SK-N-SH (cell line): Measurements from ENCODE around the gene CRYBG3. TPM values are rescaled to one million over a fixed set of nuclear protein-coding genes. Genes with fewer than 3 reads are reported as not detected.

Experiments
- CTCF ChIA-PET: fragments of 300-600, 350-600 bp; formaldehyde crosslinking; extraction: SDS; loops from one replicate; lab custom pipeline; 2021; lab: Yijun Ruan, JAX
- POLR2A ChIA-PET: fragments of 350-600 bp; sonication (Branson Sonifier 250); formaldehyde crosslinking; extraction: SDS; loops from one replicate; lab custom pipeline; 2020; ENCODE audit warnings: antibody characterized with exemption, inconsistent platforms; lab: Yijun Ruan, JAX
- DNase-seq: peaks from one replicate; pipeline ENCODE4 v3.0.0; 2012
- H2AFZ ChIP-seq: fragments of 200-600 bp; sonication (generic); 2 replicates; pipeline ENCODE4 v1.8.1; 2016; ENCODE audit warnings: antibody characterized with exemption, mild to moderate bottlenecking, low read depth
- H3F3A ChIP-seq: fragments of 200-600 bp; sonication (generic); replicated peaks from 2 replicates; pipeline ENCODE3; 2016; ENCODE audit warnings: antibody characterized with exemption, mild to moderate bottlenecking; ENCODE audit not compliant: insufficient read depth
- H3K27ac ChIP-seq, 2 experiments: fragments of 200-500 bp in 1 of 2; fragments of 200-600 bp in 1 of 2; sonication (Bioruptor generic) in 1 of 2; sonication (generic), shearing (Covaris generic) in 1 of 2; 2 replicates each; pipeline versions ENCODE4 v1.5.1 to v1.6.1; 2014 to 2016; ENCODE audit warnings: low read depth in 2 of 2, inconsistent platforms in 1 of 2, low read length in 1 of 2, mild to moderate bottlenecking in 1 of 2, mixed read lengths in 1 of 2
- H3K27me3 ChIP-seq: fragments of 200-600 bp; sonication (generic), shearing (Covaris generic); 2 replicates; pipeline ENCODE4 v1.6.1; 2016; ENCODE audit warnings: mixed run types; ENCODE audit not compliant: insufficient read depth
- H3K36me3 ChIP-seq, 2 experiments: fragments of 200-500 bp in 1 of 2; fragments of 200-600 bp in 1 of 2; sonication (Bioruptor generic) in 1 of 2; sonication (generic) in 1 of 2; replicated peaks in 1 of 2; 2 replicates each; pipeline versions ENCODE3 to v1.5.1; 2014 to 2016; ENCODE audit warnings: low read length in 1 of 2, mild to moderate bottlenecking in 1 of 2; ENCODE audit not compliant: insufficient read depth in 2 of 2, control insufficient read depth in 1 of 2
- H3K4me1 ChIP-seq, 2 experiments: fragments of 200-500 bp in 1 of 2; fragments of 200-600 bp in 1 of 2; sonication (Bioruptor generic) in 1 of 2; sonication (generic), shearing (Covaris generic) in 1 of 2; 2 replicates each; pipeline versions ENCODE4 v1.5.1 to v1.6.1; 2014 to 2016; ENCODE audit warnings: low read depth in 1 of 2, low read length in 1 of 2, mixed run types in 1 of 2; ENCODE audit not compliant: insufficient read depth in 2 of 2, control insufficient read depth in 1 of 2
- H3K4me2 ChIP-seq: fragments of 200-600 bp; sonication (generic), shearing (Covaris generic); 2 replicates; pipeline ENCODE4 v1.6.1; 2017; ENCODE audit warnings: mixed run types
- H3K4me3 ChIP-seq, 2 experiments: fragments of 200-500 bp in 1 of 2; fragments of 200-600 bp in 1 of 2; sonication (Bioruptor generic) in 1 of 2; sonication (generic), shearing (Covaris generic) in 1 of 2; 2 replicates each; pipeline versions ENCODE4 v1.5.1 to v1.8.1; 2014 to 2016; ENCODE audit warnings: low read depth in 2 of 2, inconsistent platforms in 1 of 2, low read length in 1 of 2, mild to moderate bottlenecking in 1 of 2, mixed read lengths in 1 of 2, moderate library complexity in 1 of 2
- H3K79me2 ChIP-seq: fragments of 200-600 bp; sonication (generic); 2 replicates; pipeline ENCODE4 v1.8.1; 2017; ENCODE audit warnings: mild to moderate bottlenecking; ENCODE audit not compliant: insufficient read depth
- H3K9ac ChIP-seq: fragments of 200-600 bp; sonication (generic); 2 replicates; pipeline ENCODE4 v1.6.1; 2017; ENCODE audit warnings: mixed run types
- H3K9me2 ChIP-seq: fragments of 200-600 bp; sonication (generic); 2 replicates; pipeline ENCODE4 v1.6.1; 2017; ENCODE audit warnings: mixed run types
- H3K9me3 ChIP-seq: fragments of 200-600 bp; sonication (generic); 2 replicates; pipeline ENCODE4 v1.6.1; 2017; ENCODE audit warnings: mixed run types, mild to moderate bottlenecking, moderate library complexity
- H4K20me1 ChIP-seq: fragments of 200-600 bp; sonication (generic); 2 replicates; pipeline ENCODE4 v1.6.1; 2017; ENCODE audit warnings: mild to moderate bottlenecking, mixed run types; ENCODE audit not compliant: insufficient read depth
- ELF1 ChIP-seq: IDR thresholded peaks from 2 replicates; pipeline ENCODE4 v1.4.0; 2012
- EP300 ChIP-seq, 2 experiments: IDR thresholded peaks; 2 replicates each; pipeline versions ENCODE4 v1.4.0 to v1.6.1; 2012; ENCODE audit warnings: borderline replicate concordance in 1 of 2, low read depth in 1 of 2, low read length in 1 of 2
- GATA2 ChIP-seq: sonication (generic); formaldehyde crosslinking; IDR thresholded peaks from 2 replicates; pipeline ENCODE4 v1.5.0; 2020; ENCODE audit warnings: mild to moderate bottlenecking, missing genetic modification reagents
- JUND ChIP-seq: IDR thresholded peaks from 2 replicates; pipeline ENCODE4 v1.4.0; 2012
- MEF2A ChIP-seq: IDR thresholded peaks from 2 replicates; pipeline ENCODE4 v1.4.0; 2012; ENCODE audit warnings: low read depth, borderline replicate concordance
- NRF1 ChIP-seq: IDR thresholded peaks from 2 replicates; pipeline ENCODE4 v1.6.1; 2012; ENCODE audit warnings: low read depth, mild to moderate bottlenecking, low read length
- POLR2AphosphoS5 ChIP-seq: IDR thresholded peaks from 2 replicates; pipeline ENCODE4 v1.6.1; 2012; ENCODE audit warnings: low read depth, low read length
- RCOR1 ChIP-seq: fragments of 150-350 bp; IDR thresholded peaks from 2 replicates; pipeline ENCODE4 v1.6.1; 2017; ENCODE audit warnings: antibody characterized with exemption, low read length
- RXRA ChIP-seq: IDR thresholded peaks from 2 replicates; pipeline ENCODE4 v1.4.0; 2012; ENCODE audit warnings: low read depth, mild to moderate bottlenecking, borderline replicate concordance
- SIN3A ChIP-seq: IDR thresholded peaks from 2 replicates; pipeline ENCODE4 v1.6.1; 2012; ENCODE audit warnings: low read depth, mild to moderate bottlenecking, low read length, moderate library complexity, borderline replicate concordance
- SMC3 ChIP-seq: IDR thresholded peaks from 2 replicates; pipeline ENCODE4 v1.6.1; 2012; ENCODE audit warnings: low read depth, low read length, improper control_type of control experiment
- TCF12 ChIP-seq: IDR thresholded peaks from 2 replicates; pipeline ENCODE4 v1.4.0; 2012
- YY1 ChIP-seq: IDR thresholded peaks from 2 replicates; pipeline ENCODE4 v1.4.0; 2012; ENCODE audit warnings: low read depth, mild to moderate bottlenecking
- WGBS: methylation state at CpG from one replicate; pipeline ENCODE4 v1.1.6; 2017; ENCODE audit warnings: low lambda C conversion rate; 5-methylcytosine and 5-hydroxymethylcytosine counted together
- polyA plus RNA-seq, 3 experiments: library from polyadenylated mRNA; depleted of rRNA; stranded (reverse); fragments of >200 nt; gene quantifications; 2 replicates each; pipeline ENCODE4 v1.2.3, GENCODE V29; 2012
- TF ChIP-seq, protein P1 (sequence below): fragments of 200-600 bp; sonication (generic); IDR thresholded peaks from 2 replicates; pipeline ENCODE4 v1.6.1; 2017; ENCODE audit warnings: antibody characterized with exemption, mild to moderate bottlenecking, moderate library complexity
- TF ChIP-seq, protein P2 (sequence below): fragments of 150-350 bp; IDR thresholded peaks from 2 replicates; pipeline ENCODE4 v1.6.1; 2016; ENCODE audit warnings: mild to moderate bottlenecking, low read depth, low read length
- TF ChIP-seq, protein P3 (sequence below): IDR thresholded peaks from 2 replicates; pipeline ENCODE4; 2012
- TF ChIP-seq, protein P4 (sequence below): IDR thresholded peaks from 2 replicates; pipeline ENCODE4 v1.6.1; 2012; ENCODE audit warnings: mild to moderate bottlenecking, low read depth, low read length, moderate library complexity

Gene CRYBG3
- polyA plus RNA-seq, 1 of the 3 experiments (the other 2 are of a cell fraction), result 2.4 TPM

DNA sequence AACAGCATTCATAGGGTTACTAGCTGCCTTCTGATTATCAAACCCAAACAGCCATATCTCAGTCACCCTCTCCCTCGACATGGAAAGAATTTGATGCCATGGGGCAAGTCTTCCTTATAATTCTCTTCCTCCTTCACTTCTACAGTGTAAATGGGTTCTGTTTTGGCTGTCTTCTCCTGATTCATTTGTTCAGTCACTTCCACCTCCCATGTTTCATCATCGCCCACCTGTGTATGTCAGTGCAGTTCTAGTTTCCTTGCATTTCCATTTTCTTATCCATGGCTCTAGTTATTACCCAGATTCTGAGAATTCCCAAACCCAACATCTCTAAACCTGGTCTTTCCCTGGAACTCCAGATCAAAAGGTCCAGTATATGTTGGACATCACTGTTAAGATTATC is 109.4 kb downstream of the CRYBG3 start (continued):
- TF ChIP-seq TCF12 (no peak), MEF2A (no peak), RCOR1 (no peak), YY1 (no peak)

DNA sequence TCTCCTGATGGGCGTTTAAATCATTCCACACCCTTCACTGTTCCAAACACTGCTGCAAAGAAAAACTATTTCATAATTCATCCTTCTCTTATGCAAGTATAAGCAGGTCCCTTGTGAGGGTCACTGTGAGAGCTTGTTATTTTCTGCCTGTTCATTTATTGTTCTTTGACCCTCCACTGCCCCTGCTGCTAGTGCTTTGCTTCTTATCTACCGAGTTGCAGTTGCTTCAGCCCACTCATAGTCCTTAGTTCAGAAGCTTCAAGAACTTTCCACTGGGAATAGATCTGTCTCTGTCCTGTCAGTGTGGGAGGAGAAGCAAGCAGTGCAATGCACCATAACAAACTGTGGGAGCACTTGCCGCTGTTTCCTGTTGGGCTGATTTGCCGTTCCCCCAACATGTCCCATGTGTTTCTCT is 110.6 kb downstream of the CRYBG3 start:
- WGBS, result 65% methylated on average over 4 of the region's 4 CpGs
- DNase-seq, result no peak
- Histone ChIP-seq H3K4me1 (no peaks in the 10 kb centered on the region), H3K27ac (no peak overlapping the region), H3K79me2 (no peaks in the 10 kb centered on the region), H3K9me2 (no peaks in the 10 kb centered on the region), H3K36me3 (peaks cover 6 to 13% of the 10 kb centered on the region in 2 experiments), H2AFZ (no peak overlapping the region), H3K9ac (no peak overlapping the region), H3K9me3 (no peaks in the 10 kb centered on the region), H3K4me2 (no peak overlapping the region), H3F3A (no peaks in the 10 kb centered on the region), H4K20me1 (no peaks in the 10 kb centered on the region)
- CTCF ChIA-PET, result no interaction called here
- TF ChIP-seq EP300 (IDR thresholded peaks at IDR 0.05; ENCODE audit: borderline replicate concordance in 1 of 2, low read depth in 1 of 2, low read length in 1 of 2) (no peak), RCOR1 (no peak), NRF1 (no peak), GATA2 (CRISPR knock-in tag) (no peak), POLR2AphosphoS5 (no peak)
- TF ChIP-seq, protein P1, sequence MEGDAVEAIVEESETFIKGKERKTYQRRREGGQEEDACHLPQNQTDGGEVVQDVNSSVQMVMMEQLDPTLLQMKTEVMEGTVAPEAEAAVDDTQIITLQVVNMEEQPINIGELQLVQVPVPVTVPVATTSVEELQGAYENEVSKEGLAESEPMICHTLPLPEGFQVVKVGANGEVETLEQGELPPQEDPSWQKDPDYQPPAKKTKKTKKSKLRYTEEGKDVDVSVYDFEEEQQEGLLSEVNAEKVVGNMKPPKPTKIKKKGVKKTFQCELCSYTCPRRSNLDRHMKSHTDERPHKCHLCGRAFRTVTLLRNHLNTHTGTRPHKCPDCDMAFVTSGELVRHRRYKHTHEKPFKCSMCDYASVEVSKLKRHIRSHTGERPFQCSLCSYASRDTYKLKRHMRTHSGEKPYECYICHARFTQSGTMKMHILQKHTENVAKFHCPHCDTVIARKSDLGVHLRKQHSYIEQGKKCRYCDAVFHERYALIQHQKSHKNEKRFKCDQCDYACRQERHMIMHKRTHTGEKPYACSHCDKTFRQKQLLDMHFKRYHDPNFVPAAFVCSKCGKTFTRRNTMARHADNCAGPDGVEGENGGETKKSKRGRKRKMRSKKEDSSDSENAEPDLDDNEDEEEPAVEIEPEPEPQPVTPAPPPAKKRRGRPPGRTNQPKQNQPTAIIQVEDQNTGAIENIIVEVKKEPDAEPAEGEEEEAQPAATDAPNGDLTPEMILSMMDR, result no peak
- TF ChIP-seq, all 33 proteins: peak for 0
- POLR2A ChIA-PET, result no interaction called here
- Histone ChIP-seq H3K27me3 (no peaks in the 10 kb centered on the region), H3K4me3 (no peak overlapping the region)

DNA sequence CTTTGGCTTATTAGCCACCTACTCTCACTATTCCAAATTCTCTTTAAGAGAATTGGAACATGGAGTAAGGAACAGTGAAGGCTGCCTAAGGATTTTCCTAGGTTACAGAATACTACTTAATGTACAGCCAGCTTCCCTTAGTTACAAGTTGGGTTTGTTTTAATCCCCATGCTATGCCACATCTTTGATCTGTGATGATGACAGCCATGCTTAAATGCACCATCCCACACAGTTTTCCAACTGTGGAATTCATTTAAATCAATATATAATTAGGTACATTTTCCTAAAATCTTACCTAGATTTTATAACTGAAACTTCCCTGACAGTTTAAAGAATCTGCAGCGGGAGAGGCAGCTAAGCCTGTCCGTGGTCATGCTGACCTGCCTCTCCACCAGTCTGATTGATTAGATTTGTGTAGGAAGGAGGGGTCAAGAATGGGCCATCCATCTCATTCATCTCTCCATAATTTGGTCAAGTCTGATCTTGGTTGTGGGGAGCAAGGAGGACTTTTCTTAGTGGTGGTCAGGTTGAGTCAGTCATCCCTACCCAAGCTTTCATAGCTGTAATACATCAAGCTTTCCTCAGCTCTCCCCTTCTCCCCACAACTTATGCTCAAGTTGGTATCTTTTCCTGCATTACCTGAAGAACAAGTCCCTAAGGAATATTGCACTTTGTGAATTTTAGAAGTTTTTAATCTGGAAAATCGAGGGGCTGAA is 113.3 kb downstream of the CRYBG3 start:
- CTCF ChIA-PET, result no interaction called here
- TF ChIP-seq RXRA, result no peak
- TF ChIP-seq, protein P2, sequence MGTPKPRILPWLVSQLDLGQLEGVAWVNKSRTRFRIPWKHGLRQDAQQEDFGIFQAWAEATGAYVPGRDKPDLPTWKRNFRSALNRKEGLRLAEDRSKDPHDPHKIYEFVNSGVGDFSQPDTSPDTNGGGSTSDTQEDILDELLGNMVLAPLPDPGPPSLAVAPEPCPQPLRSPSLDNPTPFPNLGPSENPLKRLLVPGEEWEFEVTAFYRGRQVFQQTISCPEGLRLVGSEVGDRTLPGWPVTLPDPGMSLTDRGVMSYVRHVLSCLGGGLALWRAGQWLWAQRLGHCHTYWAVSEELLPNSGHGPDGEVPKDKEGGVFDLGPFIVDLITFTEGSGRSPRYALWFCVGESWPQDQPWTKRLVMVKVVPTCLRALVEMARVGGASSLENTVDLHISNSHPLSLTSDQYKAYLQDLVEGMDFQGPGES, result no peak
- TF ChIP-seq TCF12, result no peak
- TF ChIP-seq, protein P3, sequence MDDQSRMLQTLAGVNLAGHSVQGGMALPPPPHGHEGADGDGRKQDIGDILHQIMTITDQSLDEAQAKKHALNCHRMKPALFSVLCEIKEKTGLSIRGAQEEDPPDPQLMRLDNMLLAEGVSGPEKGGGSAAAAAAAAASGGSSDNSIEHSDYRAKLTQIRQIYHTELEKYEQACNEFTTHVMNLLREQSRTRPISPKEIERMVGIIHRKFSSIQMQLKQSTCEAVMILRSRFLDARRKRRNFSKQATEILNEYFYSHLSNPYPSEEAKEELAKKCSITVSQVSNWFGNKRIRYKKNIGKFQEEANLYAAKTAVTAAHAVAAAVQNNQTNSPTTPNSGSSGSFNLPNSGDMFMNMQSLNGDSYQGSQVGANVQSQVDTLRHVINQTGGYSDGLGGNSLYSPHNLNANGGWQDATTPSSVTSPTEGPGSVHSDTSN, result no peak
- TF ChIP-seq JUND, result no peak
- no peak for TF ChIP-seq SIN3A
- TF ChIP-seq EP300 (IDR thresholded peaks at IDR 0.05; ENCODE audit: borderline replicate concordance in 1 of 2, low read depth in 1 of 2, low read length in 1 of 2), result no peak
- TF ChIP-seq ELF1, result no peak
- TF ChIP-seq SMC3, result no peak
- TF ChIP-seq, protein P4, sequence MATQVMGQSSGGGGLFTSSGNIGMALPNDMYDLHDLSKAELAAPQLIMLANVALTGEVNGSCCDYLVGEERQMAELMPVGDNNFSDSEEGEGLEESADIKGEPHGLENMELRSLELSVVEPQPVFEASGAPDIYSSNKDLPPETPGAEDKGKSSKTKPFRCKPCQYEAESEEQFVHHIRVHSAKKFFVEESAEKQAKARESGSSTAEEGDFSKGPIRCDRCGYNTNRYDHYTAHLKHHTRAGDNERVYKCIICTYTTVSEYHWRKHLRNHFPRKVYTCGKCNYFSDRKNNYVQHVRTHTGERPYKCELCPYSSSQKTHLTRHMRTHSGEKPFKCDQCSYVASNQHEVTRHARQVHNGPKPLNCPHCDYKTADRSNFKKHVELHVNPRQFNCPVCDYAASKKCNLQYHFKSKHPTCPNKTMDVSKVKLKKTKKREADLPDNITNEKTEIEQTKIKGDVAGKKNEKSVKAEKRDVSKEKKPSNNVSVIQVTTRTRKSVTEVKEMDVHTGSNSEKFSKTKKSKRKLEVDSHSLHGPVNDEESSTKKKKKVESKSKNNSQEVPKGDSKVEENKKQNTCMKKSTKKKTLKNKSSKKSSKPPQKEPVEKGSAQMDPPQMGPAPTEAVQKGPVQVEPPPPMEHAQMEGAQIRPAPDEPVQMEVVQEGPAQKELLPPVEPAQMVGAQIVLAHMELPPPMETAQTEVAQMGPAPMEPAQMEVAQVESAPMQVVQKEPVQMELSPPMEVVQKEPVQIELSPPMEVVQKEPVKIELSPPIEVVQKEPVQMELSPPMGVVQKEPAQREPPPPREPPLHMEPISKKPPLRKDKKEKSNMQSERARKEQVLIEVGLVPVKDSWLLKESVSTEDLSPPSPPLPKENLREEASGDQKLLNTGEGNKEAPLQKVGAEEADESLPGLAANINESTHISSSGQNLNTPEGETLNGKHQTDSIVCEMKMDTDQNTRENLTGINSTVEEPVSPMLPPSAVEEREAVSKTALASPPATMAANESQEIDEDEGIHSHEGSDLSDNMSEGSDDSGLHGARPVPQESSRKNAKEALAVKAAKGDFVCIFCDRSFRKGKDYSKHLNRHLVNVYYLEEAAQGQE, result no peak

More for the DNA sequence above, 113.3 kb downstream of the CRYBG3 start:
- H3K4me3 ChIP-seq, result no peak overlapping the region
- POLR2A ChIA-PET, result no interaction called here
- H3K9me3 ChIP-seq, result no peaks in the 10 kb centered on the region
- WGBS, result 84% methylated on average over 3 of the region's 3 CpGs
- DNase-seq, result no peak
- H3K4me1 ChIP-seq, result no peaks in the 10 kb centered on the region
- peaks cover 23 to 24% of the 10 kb centered on the region in 2 experiments for H3K36me3 ChIP-seq
- H3K79me2 ChIP-seq, result no peaks in the 10 kb centered on the region
- H3K27me3 ChIP-seq, result no peaks in the 10 kb centered on the region
- no peak overlapping the region for H3K9ac ChIP-seq
- H3K9me2 ChIP-seq, result no peaks in the 10 kb centered on the region
- no peak overlapping the region for H2AFZ ChIP-seq
- H3K27ac ChIP-seq, result no peak overlapping the region
- H4K20me1 ChIP-seq, result no peaks in the 10 kb centered on the region
- H3K4me2 ChIP-seq, result no peak overlapping the region
- no peaks in the 10 kb centered on the region for H3F3A ChIP-seq
